Type B pancreatic cell (in vitro differentiated cells): ENCODE data around the gene P2RY11. TPM values are rescaled to one million over a fixed set of nuclear protein-coding genes. Genes with fewer than 3 reads are reported as not detected.
A peak's percentile ranks its signal among the peaks of the same experiment; 100 is the strongest.

Source experiments
- DNase-seq: peaks from one replicate; pipeline ENCODE4 v3.0.0; 2021; ENCODE audit warnings: mixed read lengths; ENCODE audit not compliant: unreplicated experiment; ENCODE audit errors: extremely low spot score
- H3K27ac Mint-ChIP-seq: 2 replicates; pipeline ENCODE4 v1.8.0; 2021; ENCODE audit warnings: mild to moderate bottlenecking, mixed read lengths
- H3K27me3 Mint-ChIP-seq: 2 replicates; pipeline ENCODE4 v1.8.0; 2021; ENCODE audit warnings: mixed read lengths
- H3K36me3 Mint-ChIP-seq: 2 replicates; pipeline ENCODE4 v1.8.0; 2021; ENCODE audit warnings: mixed read lengths
- H3K4me1 Mint-ChIP-seq: one replicate; pipeline ENCODE4 v1.8.0; 2021; ENCODE audit warnings: mixed read lengths; ENCODE audit not compliant: unreplicated experiment
- H3K4me3 Mint-ChIP-seq: 2 replicates; pipeline ENCODE4 v1.8.0; 2021; ENCODE audit warnings: mild to moderate bottlenecking, mixed read lengths
- H3K9me3 Mint-ChIP-seq: 2 replicates; pipeline ENCODE4 v1.8.0; 2021; ENCODE audit warnings: mixed read lengths
- CTCF ChIP-seq: fragments of 200-600 bp; sonication (generic); conservative IDR thresholded peaks from 2 replicates; pipeline ENCODE4 v1.5.0; 2021; ENCODE audit warnings: antibody characterized with exemption, mild to moderate bottlenecking
- total RNA-seq: library from RNA; stranded (reverse); gene quantifications from 2 replicates; pipeline ENCODE4 v1.2.1, GENCODE V29; 2021; ENCODE audit warnings: low replicate concordance

The P2RY11 gene
- total RNA-seq, 1 donor from 2014 or later, result 26.0 TPM

- H3K27ac Mint-ChIP-seq, result no peak overlapping the region
- H3K9me3 Mint-ChIP-seq, result no peaks in the 10 kb centered on the region
- H3K36me3 Mint-ChIP-seq, result no peaks in the 10 kb centered on the region
- TF ChIP-seq CTCF, result peak; percentile 62
- H3K4me3 Mint-ChIP-seq, result no peak overlapping the region
- DNase-seq, result no peak
- peaks cover 26% of the 10 kb centered on the region for H3K27me3 Mint-ChIP-seq
- no peaks in the 10 kb centered on the region for H3K4me1 Mint-ChIP-seq
Observed at GRCh38 chr19:10074153-10074552, 37.3 kb upstream of the P2RY11 start.

- Mint-ChIP-seq H3K4me3 (no peak overlapping the region), H3K9me3 (no peaks in the 10 kb centered on the region), H3K36me3 (no peaks in the 10 kb centered on the region), H3K27ac (no peak overlapping the region), H3K27me3 (peaks cover 21% of the 10 kb centered on the region), H3K4me1 (no peaks in the 10 kb centered on the region)
- DNase-seq, result no peak
- no peak for TF ChIP-seq CTCF
Observed at GRCh38 chr19:10076535-10076934, 35.0 kb upstream of the P2RY11 start.

GRCh38 chr19:10078329-10078728 is 33.2 kb upstream of the P2RY11 start:
- no peak for TF ChIP-seq CTCF
- no peaks in the 10 kb centered on the region for H3K4me1 Mint-ChIP-seq
- H3K27me3 Mint-ChIP-seq, result peaks cover 22% of the 10 kb centered on the region
- no peak overlapping the region for H3K27ac Mint-ChIP-seq
- H3K4me3 Mint-ChIP-seq, result no peak overlapping the region
- H3K36me3 Mint-ChIP-seq, result no peaks in the 10 kb centered on the region
- no peak for DNase-seq
- no peaks in the 10 kb centered on the region for H3K9me3 Mint-ChIP-seq

- no peaks in the 10 kb centered on the region for H3K9me3 Mint-ChIP-seq
- H3K36me3 Mint-ChIP-seq, result no peaks in the 10 kb centered on the region
- no peak overlapping the region for H3K4me3 Mint-ChIP-seq
- DNase-seq, result no peak
- H3K4me1 Mint-ChIP-seq, result no peaks in the 10 kb centered on the region
- peaks cover 25% of the 10 kb centered on the region for H3K27me3 Mint-ChIP-seq
- TF ChIP-seq CTCF, result no peak
- no peak overlapping the region for H3K27ac Mint-ChIP-seq
Observed at GRCh38 chr19:10079031-10079453, 32.5 kb upstream of the P2RY11 start.

GRCh38 chr19:10083911-10084310 is 27.6 kb upstream of the P2RY11 start:
- peak overlapping the region; percentile 16 for H3K4me3 Mint-ChIP-seq
- no peak overlapping the region for H3K27ac Mint-ChIP-seq
- no peak for DNase-seq
- peaks cover 27% of the 10 kb centered on the region for H3K27me3 Mint-ChIP-seq
- H3K4me1 Mint-ChIP-seq, result no peaks in the 10 kb centered on the region
- no peaks in the 10 kb centered on the region for H3K9me3 Mint-ChIP-seq
- no peaks in the 10 kb centered on the region for H3K36me3 Mint-ChIP-seq
- TF ChIP-seq CTCF, result no peak

- no peak for TF ChIP-seq CTCF
- no peak overlapping the region for H3K27ac Mint-ChIP-seq
Observed at GRCh38 chr19:10084803-10085202, 26.7 kb upstream of the P2RY11 start.

More at GRCh38 chr19:10084803-10085202, 26.7 kb upstream of the P2RY11 start:
- Mint-ChIP-seq H3K4me3 (peak overlapping the region; percentile 63), H3K9me3 (no peaks in the 10 kb centered on the region), H3K4me1 (no peaks in the 10 kb centered on the region), H3K27me3 (peaks cover 24% of the 10 kb centered on the region), H3K36me3 (no peaks in the 10 kb centered on the region)
- DNase-seq, result no peak
